LNCAP (cell line): ENCODE data around the gene NOXO1.
A peak's percentile ranks its signal among the peaks of the same experiment; 100 is the strongest.

Source experiments
- CTCF ChIP-seq: fragments of 450-650 bp; IDR thresholded peaks from 2 replicates; pipeline ENCODE4 v1.5.1; 2017; ENCODE audit warnings: mild to moderate bottlenecking

The NOXO1 gene

GRCh38 chr16:2025878-2026460 lies 44.7 kb upstream of the NOXO1 start:
- no peak for TF ChIP-seq CTCF

GRCh38 chr16:2025251-2025650 lies 44.0 kb upstream of the NOXO1 start:
- TF ChIP-seq CTCF: no peak

GRCh38 chr16:2024032-2024420 lies 42.8 kb upstream of the NOXO1 start:
- no peak for TF ChIP-seq CTCF

GRCh38 chr16:2023092-2024031 lies 42.1 kb upstream of the NOXO1 start:
- peak; percentile 93 for TF ChIP-seq CTCF

GRCh38 chr16:2022723-2023091 lies 41.4 kb upstream of the NOXO1 start:
- no peak for TF ChIP-seq CTCF

GRCh38 chr16:2019921-2020831 lies 38.9 kb upstream of the NOXO1 start:
- no peak for TF ChIP-seq CTCF

- no peak for TF ChIP-seq CTCF
Measured at GRCh38 chr16:2019518-2019920, 38.2 kb upstream of the NOXO1 start, which contains the start of gene NPW. Gene NPW, plus strand, starts transcription at chr16:2019785.
